ENCODE measurements around the gene OR2T34.
"Not testable (repeated sequence)": the region's sequence is repeated elsewhere in the genome, so short reads cannot be mapped to it uniquely, and the experiment has no call there.

Gene OR2T34, protein sequence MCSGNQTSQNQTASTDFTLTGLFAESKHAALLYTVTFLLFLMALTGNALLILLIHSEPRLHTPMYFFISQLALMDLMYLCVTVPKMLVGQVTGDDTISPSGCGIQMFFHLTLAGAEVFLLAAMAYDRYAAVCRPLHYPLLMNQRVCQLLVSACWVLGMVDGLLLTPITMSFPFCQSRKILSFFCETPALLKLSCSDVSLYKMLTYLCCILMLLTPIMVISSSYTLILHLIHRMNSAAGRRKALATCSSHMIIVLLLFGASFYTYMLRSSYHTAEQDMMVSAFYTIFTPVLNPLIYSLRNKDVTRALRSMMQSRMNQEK

DNA sequence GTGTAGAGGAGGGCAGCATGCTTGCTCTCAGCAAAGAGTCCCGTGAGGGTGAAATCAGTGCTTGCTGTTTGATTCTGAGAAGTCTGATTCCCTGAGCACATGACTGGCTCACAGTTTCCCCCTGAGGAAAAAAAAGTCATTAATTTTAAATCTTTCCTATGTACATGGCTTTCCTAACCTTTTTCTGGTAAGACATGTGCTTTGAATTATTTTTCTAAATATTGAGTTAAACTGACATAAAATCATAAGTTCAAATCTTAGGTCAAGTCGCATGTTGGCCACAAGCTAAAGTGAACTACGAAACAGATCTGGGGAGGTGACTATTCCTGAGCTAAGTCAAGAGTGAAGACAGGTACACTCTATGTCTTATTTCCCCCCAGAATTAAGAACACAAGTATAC lies at the start of gene OR2T34:
TSS of gene OR2T34 (minus strand) at position 101 of the 400 bp plus-strand sequence. CDS start at position 101, 0 bp downstream.
- not testable (repeated sequence) for DNase-seq (ENCODE audit: low spot score); FAIRE-seq

DNA sequence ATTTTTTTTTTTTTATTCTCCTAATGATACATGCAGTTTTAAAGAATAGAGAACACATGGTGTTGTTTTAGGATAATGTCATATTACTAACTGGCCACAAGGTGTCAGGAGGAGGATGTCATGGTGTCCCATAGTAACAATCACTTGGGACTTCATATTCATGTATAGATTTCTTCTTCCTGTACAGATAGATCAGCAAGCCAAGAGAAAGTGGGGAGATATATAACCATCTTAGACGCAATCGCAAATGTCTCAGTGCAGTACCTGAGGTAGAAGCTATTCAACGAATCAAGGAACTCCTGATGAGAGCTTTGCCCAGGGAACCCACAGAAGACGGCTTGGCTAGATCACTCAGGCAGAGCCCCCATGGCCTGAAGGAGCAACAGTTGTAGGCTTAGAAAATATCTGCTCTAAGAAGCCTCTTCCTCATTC lies 48.0 kb upstream of the OR2T34 start:
- peak; percentile 32 for DNase-seq (ENCODE audit: low spot score)
- no peak for FAIRE-seq

DNA sequence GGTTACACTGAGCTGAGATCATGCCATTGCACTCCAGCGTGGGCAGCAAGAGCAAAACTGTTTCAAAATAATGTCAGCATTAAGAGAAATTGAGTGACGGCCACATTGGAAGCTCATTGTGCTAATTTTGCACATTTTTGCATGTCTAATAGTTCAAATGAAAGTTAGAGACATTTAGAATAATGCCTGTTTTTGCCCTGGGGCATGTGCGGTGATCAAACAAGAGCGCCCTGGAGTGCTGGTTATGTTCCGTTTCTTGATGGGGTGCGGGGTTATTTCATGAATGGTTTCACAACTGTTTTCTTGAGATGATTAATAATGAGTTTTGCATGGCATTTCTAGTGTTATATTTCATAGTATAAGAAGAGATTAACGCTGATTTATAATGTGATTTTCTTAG lies 47.2 kb upstream of the OR2T34 start:
- DNase-seq (ENCODE audit: low spot score), result no peak
- no peak for FAIRE-seq

DNA sequence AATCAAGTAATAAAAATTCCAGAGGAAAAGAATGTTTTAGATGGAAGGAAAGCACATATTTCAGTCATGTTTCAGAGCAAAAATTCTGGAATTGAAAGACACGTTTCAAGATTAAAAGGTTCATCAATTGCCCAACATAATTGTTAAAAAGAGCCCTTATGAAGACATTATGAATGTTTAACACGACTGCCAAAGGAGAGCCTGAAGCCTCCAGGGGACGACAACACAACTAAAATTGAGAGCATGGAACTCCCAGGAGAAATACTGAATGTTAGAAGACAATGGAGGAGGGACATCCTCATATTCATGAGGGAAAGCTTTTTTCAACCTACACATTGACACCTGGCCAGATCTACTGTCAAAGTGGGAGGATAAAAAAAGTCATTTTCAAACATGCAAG lies 44.3 kb upstream of the OR2T34 start:
- FAIRE-seq, result no peak

DNA sequence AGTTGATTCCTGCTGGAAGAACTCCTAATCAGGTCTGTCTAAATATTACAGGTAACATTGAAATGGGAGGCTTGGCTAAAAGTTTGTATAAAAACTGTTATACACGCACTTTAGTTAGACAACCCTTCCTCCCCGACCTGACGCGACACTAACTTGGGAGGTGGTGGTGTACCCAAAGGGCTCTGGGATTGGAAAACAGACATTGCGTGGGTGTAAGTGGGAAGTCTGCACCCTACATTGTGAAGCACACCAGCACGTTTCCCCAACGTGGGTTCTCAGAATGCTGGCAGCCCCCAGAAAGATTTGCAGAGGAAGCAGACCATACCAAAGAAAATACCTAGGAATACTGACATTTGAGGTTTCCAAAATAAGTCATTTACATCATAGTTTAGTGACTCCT lies 43.6 kb upstream of the OR2T34 start:
- FAIRE-seq (no peak), DNase-seq (ENCODE audit: low spot score) (no peak)

More for the DNA sequence above, 44.3 kb upstream of the OR2T34 start:
- peak; percentile 39 for DNase-seq (ENCODE audit: low spot score)

DNA sequence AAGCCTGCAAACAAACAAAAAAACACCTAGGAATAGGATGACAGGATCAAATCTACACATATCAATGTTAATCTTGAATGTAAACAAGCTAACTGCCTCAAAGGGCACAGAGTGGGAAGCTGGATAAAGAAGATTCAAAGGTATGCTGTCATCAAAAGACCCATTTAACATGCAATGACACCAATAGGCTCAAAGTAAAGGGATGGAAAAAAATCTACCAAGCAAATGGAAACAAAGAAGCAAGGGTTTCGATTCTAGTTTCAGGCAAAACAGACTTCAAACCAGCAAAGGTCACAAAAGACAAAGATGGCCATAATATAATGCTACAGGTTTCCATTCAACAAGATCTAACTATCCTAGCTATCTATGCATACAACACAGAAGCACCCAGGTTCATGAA lies 39.2 kb upstream of the OR2T34 start:
- DNase-seq (ENCODE audit: low spot score) (no peak), FAIRE-seq (no peak)

DNA sequence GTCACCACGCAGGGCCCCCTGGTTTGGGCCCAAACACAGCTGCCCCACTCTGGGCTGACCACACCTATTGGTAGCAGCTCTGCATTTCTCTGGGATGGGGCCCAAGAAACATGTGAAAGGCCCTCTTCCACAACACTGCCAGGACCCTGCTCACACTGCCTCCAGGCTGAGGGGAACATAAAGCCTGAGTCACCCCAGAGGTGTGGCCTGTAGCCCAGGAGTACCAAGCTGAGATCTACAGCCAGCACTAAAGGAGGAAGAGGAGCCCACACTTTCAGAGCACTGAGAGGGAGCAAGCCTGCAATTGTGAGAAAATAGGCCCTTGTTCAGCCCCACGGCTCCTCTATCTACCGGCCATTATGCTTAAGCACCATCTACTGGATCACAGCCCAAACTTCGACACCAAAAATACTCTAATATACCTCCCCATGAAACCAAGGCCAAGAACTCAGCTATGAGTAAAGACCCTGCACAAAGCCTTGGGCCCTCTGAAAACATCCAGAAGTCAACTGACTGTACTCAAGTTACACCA lies 37.4 kb upstream of the OR2T34 start:
- DNase-seq (ENCODE audit: low spot score), result no peak
- FAIRE-seq, result no peak

DNA sequence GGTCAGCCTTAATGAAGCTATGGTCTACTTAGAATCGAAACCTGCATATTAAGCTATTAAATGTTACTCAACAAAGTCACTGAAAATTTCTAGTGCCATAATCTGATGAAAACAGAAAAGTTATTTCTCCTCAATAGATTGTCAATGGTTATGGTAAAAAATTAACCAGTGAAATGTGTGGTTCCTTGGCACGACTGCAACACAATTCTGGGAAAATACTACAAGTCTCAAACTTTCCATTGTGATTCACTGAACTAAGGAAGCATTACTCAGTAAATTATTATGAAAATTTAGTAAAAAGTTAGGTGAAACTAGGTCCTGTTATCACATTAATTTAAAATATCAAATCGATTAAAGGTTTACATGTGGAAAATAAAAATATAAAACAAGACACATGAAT lies 35.7 kb upstream of the OR2T34 start:
- no peak for FAIRE-seq
- DNase-seq (ENCODE audit: low spot score), result no peak

DNA sequence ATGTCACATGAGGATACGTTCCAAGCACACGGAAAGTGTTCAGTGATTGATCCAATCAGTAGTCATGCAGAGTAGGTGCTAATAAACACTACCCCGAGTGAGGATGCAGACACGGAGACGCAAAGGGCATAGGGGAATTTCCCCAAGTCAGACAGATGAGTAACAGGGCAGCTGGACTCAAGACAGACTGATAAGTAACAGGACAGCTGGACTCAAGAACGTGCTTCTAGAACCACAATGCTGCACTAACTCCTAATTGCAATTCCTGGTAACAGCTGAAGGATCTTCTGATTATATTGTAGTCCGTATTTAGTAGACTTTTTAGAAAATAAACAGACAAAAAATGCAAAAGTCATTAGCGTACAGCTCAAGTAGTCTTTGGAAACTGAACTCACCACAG lies 24.8 kb upstream of the OR2T34 start:
- DNase-seq (ENCODE audit: low spot score) (no peak), FAIRE-seq (no peak)

DNA sequence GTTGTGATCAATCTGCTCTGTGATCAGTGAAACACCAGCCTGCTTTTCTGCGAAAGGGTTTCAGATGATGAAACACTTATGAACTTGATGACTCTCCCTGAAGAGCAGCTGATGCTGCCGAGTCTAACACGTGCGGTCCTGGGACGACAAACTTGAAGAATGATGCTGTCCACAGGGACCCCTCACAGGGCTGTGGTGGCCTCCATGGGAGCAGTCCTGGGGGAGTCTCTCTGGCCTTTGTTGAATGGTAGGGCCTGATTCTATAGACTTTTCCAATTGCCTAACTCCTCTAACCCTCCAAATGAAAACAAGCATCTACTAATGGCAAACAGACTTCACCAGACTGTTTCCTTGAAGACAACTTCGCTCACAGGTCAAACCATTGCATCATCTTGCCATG lies 23.0 kb upstream of the OR2T34 start, which contains the start of gene OR2T10:
TSS of gene OR2T10 (minus strand) at position 112 of the 400 bp plus-strand sequence. CDS start 3,932 bp downstream, outside the sequence.
- no peak for DNase-seq (ENCODE audit: low spot score)

DNA sequence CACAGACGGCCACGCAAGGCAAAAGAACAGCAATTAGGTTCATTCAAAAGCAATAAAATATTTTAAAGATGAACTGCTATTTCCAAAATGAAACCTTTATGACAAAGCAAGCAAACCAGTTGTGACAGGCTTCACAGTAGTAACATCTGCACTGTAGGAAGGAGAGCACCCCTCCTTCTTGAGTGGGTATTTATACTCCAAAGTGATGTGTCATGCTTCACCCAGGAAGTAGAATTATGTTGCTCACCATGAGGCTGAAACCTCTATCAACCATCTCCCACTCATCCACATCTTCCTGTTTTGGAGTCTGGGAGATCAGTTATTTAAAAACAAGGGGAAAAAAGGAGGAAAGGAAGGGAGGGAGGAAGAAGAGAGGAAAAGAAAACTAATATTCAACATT lies 22.1 kb upstream of the OR2T34 start:
- DNase-seq (ENCODE audit: low spot score) (no peak), FAIRE-seq (no peak)

More for the DNA sequence above, 23.0 kb upstream of the OR2T34 start, which contains the start of gene OR2T10:
- FAIRE-seq, result no peak

DNA sequence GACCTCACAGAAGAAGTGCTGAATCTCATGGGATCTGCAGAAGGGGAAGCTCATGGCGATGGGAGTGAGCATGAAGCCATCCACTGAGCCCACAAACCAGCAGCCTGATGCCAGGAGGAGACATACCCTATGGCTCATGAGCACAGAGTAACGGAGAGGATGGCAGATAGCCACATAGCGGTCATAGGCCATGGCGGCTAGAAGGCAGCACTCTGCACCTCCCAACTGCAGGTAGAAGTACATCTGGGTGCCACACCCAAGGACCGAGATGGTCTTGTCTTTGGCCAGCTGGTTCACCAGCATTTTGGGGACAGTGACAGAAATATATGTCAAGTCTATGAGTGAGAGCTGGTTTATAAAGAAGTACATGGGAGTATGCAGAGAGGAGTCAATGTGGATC lies 18.7 kb upstream of the OR2T34 start:
- FAIRE-seq, result no peak

DNA sequence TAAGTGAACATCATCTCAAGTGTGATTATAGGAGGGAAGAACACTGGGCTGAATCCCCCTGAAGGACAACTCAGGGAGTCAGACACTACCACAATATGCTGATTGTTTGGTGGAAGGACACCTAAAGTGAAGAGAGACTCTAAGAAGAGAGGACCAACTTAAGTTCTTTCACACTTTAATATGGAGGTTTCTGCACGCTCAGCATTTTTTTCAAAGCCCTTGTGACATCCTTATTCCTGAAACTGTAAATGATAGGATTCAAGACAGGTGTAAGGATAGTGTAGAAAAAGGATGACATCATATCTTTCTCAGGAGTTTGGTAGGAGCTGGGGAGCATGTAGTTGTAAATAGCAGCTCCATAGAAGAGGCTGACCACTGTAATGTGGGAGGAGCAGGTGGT lies 18.1 kb upstream of the OR2T34 start:
- DNase-seq (ENCODE audit: low spot score), result no peak
- no peak for FAIRE-seq

More for the DNA sequence above, 18.7 kb upstream of the OR2T34 start:
- DNase-seq (ENCODE audit: low spot score), result no peak

DNA sequence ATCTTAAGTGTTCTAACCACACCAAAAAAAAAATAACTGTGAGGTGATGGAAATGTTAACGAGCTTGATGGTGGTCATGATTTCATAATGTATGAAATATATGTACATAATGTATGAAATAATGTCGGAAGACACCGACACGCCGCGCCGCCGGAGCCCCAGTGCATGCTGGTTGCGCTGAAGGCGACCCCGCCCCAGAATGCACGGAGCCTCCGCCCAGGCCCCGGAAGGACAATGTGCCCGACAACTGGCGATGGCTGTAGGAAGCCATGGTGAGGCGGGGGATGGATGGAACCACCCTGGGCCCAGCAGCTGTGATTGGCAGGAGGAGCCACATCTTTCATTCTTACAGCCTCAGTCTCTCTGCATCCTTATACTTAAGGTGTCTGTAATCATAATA lies 15.5 kb upstream of the OR2T34 start:
- no peak for DNase-seq (ENCODE audit: low spot score)
- no peak for FAIRE-seq

DNA sequence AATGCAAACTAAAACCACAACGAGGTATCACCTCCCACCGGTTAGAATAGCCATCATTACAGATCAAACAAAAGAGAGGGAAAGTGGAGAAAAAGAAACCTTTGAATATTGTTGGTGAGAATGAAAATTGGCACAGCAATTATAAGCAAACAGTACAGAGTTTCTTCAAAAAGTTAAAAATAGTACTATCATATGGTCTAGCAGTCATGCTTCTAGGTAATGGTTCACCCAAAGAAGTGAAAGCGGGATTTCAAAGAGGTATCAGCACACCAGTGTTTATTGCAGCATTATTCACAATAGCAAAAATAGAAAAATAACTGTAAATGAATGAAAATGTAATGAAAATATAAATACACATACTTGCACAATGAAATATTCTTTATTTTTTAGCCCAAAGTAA lies 14.8 kb upstream of the OR2T34 start:
- FAIRE-seq (no peak), DNase-seq (ENCODE audit: low spot score) (no peak)

DNA sequence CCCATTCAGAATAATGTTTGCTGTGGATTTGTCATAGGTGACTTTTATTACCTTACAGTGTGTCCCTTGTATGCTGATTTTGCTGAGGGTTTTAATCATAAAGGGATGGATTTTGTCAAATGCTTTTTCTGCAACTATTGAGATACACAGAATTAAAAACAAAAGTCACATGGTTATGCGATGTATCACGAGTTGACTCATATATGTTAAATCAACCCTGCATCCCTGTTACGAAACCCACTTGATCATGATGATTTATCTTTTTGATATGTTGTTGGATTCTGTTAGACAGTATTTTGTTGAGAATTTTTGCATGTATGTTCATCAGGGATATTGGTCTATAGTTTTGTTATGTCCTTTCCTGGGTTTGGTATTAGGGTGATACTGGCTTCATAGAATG lies 10.7 kb upstream of the OR2T34 start:
- DNase-seq (ENCODE audit: low spot score), result no peak

DNA sequence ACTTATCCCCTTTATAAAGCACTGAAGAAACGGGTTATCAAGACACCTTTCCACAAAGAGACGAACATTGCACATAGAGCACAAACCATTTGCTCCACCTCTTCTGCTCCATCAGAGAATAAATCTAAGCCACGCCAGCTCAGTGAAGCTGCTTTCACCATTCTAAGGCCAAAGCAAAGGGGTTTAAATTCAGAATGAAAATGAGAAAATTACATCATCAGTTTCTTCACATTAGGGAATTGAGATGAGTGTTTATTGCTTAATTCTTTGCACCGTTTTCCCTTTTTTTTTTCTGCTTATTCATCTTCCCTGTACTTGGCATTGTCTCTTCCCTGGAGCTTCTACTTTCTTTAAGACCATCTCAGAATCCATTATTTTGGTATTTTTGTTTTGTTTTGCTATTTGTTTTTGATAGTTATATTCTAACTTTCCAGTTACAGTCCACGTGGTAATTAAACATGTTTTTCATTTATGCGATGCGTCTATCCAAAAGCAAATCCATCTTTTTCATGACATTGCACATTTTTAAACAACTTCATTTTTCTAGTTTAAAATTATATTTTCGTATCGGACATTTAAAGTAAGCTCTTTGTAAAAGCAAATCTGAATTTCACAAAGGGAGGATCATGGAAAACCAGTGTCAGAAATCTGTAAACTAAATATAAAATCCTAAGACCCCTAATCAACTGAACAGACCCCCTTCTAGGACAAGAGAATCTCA lies 1.9 kb upstream of the OR2T34 start:
- FAIRE-seq (no peak), DNase-seq (ENCODE audit: low spot score) (no peak)

More for the DNA sequence above, 10.7 kb upstream of the OR2T34 start:
- no peak for FAIRE-seq

DNA sequence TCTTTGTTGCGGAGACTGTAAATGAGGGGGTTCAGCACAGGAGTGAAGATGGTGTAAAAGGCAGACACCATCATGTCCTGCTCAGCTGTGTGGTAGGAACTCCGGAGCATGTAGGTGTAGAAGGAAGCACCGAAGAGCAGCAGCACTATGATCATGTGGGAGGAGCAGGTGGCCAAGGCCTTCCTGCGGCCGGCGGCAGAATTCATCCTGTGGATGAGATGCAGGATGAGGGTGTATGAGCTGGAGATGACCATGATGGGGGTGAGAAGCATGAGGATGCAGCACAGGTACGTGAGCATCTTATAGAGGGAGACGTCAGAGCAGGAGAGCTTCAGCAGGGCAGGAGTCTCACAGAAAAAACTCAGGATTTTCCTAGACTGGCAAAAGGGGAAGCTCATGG lies 701 bp downstream of the OR2T34 start:
- DNase-seq (ENCODE audit: low spot score), result not testable (repeated sequence)
- FAIRE-seq, result peak; percentile 17

DNA sequence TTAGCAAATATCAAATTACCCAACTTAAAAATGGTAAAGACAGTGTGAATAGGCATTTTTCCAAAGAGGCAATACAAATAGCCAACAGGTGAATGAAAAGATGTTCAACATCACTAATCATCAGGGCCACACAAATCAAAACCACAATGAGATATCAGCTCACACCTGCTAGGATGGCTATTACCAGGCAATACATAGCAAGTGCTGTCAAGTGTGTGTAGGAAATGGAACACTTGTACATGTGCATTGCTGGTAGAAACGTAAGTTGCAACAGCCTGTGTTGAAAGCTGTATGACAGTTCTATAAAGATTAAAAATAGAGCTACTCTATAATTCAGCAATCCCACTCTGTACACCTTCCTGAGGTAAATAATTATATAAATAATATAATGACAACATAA lies 2.5 kb downstream of the OR2T34 start:
- DNase-seq (ENCODE audit: low spot score); FAIRE-seq: not testable (repeated sequence)

DNA sequence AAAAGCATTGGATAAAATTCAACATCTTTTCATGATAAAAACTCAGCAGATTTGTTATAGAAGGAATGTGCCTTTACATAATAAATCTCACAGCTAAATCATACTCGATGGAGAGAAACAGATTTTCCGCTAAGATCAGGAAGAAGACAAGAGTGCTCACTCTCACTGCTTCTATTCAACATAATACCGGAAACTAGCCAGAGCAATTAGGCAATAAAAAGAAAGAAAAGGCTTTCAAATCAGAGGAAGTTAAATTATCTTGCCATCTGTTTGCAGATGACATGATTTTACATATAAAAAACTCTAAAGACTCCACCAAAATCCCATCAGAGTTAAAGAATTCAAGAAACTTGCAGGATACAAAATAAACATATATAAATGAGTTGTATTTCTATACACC lies 3.7 kb downstream of the OR2T34 start:
- not testable (repeated sequence) for DNase-seq (ENCODE audit: low spot score); FAIRE-seq

DNA sequence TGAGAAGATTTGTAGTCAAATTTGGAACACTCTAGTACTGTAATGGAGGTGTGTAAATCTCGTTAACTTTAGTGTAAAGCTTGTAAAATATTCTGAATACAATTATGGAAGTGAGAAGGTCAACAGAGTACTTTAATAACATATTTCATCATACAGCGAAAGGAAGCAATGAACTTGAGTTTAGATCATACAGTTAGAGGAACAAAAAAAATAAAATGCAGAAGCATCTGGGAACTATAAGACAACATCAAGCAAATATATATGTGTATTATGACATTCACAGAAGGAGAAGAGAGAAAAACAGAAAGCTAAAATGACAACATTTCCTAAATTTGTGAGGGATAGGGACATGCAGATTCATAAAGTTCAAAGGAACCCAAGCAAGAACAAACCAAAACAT lies 5.5 kb downstream of the OR2T34 start:
- FAIRE-seq; DNase-seq (ENCODE audit: low spot score): not testable (repeated sequence)
